Stimulated activated CD8-positive, alpha-beta memory T cell treated with anti-CD3 and anti-CD28 coated beads, Interleukin-12 subunit alpha, Interleukin-12 subunit beta, amount 100 ng/mL, for 1 hour (primary cell): ENCODE data around the gene TPST1.
"Not testable (repeated sequence)": the region's sequence is repeated elsewhere in the genome, so short reads cannot be mapped to it uniquely, and the experiment has no call there.

Experiments used
- DNase-seq: peaks from one replicate; pipeline ENCODE4 v3.0.0-alpha.2; 2020; ENCODE audit warnings: low read depth

TPST1 gene

GRCh38 chr7:66188645-66189044, 16.5 kb upstream of the TPST1 start:
- DNase-seq, result no peak

GRCh38 chr7:66189695-66190503, 15.2 kb upstream of the TPST1 start:
- no peak for DNase-seq

GRCh38 chr7:66190504-66190857, 14.7 kb upstream of the TPST1 start:
- DNase-seq, result no peak

GRCh38 chr7:66193146-66193725, 11.9 kb upstream of the TPST1 start:
- DNase-seq, result no peak

- no peak for DNase-seq
Observed at GRCh38 chr7:66198469-66198868, 6.7 kb upstream of the TPST1 start.

- DNase-seq, result no peak
Observed at GRCh38 chr7:66198956-66199355, 6.2 kb upstream of the TPST1 start.

GRCh38 chr7:66202441-66202840, 2.7 kb upstream of the TPST1 start:
- no peak for DNase-seq

- no peak for DNase-seq
Observed at GRCh38 chr7:66205741-66206090, 582 bp downstream of the TPST1 start.

GRCh38 chr7:66206119-66206933, 1.2 kb downstream of the TPST1 start:
- no peak for DNase-seq

GRCh38 chr7:66206934-66207240, 1.8 kb downstream of the TPST1 start:
- no peak for DNase-seq

- DNase-seq, result no peak
Observed at GRCh38 chr7:66207540-66207939, 2.4 kb downstream of the TPST1 start.

GRCh38 chr7:66211429-66211828, 6.3 kb downstream of the TPST1 start:
- no peak for DNase-seq

GRCh38 chr7:66213637-66214036, 8.5 kb downstream of the TPST1 start:
- DNase-seq, result no peak

- no peak for DNase-seq
Observed at GRCh38 chr7:66216687-66217086, 11.6 kb downstream of the TPST1 start.

- no peak for DNase-seq
Observed at GRCh38 chr7:66219805-66220204, 14.7 kb downstream of the TPST1 start.

- no peak for DNase-seq
Observed at GRCh38 chr7:66221442-66221841, 16.3 kb downstream of the TPST1 start.

- DNase-seq, result no peak
Observed at GRCh38 chr7:66227808-66228207, 22.7 kb downstream of the TPST1 start.

- DNase-seq, result not testable (repeated sequence)
Observed at GRCh38 chr7:66231326-66232216, 26.4 kb downstream of the TPST1 start.

- no peak for DNase-seq
Observed at GRCh38 chr7:66233638-66234037, 28.5 kb downstream of the TPST1 start.

GRCh38 chr7:66236713-66237303, 31.7 kb downstream of the TPST1 start:
- DNase-seq, result no peak

GRCh38 chr7:66237906-66238772, 33.0 kb downstream of the TPST1 start:
- DNase-seq, result no peak
